ENCODE results near the gene SLC2A9.

GRCh38 chr4:9962611-9963314 is 58.5 kb downstream of the SLC2A9 start:
- TF ChIP-seq SUZ12 (IDR thresholded peaks at IDR 0.05; ENCODE audit: extremely low read depth, insufficient read depth, insufficient read length) (no peak), YY1 (IDR thresholded peaks at IDR 0.05; ENCODE audit: insufficient read depth, insufficient read length) (no peak), ZNF274 (IDR thresholded peaks at IDR 0.05; ENCODE audit: low read depth, low read length) (no peak)

Measured in NT2/D1 (cell line).